GM21526 (cell line): Measurements from ENCODE around the gene MAP2K6.
"Not testable (repeated sequence)": the region's sequence is repeated elsewhere in the genome, so short reads cannot be mapped to it uniquely, and the experiment has no call there.

Experiments
- ATAC-seq: cut with Tn5 transposase; IDR thresholded peaks from one replicate; pipeline ENCODE4 v1.9.1; 2021; ENCODE audit warnings: moderate library complexity; ENCODE audit not compliant: unreplicated experiment, low FRiP score

Gene MAP2K6

DNA sequence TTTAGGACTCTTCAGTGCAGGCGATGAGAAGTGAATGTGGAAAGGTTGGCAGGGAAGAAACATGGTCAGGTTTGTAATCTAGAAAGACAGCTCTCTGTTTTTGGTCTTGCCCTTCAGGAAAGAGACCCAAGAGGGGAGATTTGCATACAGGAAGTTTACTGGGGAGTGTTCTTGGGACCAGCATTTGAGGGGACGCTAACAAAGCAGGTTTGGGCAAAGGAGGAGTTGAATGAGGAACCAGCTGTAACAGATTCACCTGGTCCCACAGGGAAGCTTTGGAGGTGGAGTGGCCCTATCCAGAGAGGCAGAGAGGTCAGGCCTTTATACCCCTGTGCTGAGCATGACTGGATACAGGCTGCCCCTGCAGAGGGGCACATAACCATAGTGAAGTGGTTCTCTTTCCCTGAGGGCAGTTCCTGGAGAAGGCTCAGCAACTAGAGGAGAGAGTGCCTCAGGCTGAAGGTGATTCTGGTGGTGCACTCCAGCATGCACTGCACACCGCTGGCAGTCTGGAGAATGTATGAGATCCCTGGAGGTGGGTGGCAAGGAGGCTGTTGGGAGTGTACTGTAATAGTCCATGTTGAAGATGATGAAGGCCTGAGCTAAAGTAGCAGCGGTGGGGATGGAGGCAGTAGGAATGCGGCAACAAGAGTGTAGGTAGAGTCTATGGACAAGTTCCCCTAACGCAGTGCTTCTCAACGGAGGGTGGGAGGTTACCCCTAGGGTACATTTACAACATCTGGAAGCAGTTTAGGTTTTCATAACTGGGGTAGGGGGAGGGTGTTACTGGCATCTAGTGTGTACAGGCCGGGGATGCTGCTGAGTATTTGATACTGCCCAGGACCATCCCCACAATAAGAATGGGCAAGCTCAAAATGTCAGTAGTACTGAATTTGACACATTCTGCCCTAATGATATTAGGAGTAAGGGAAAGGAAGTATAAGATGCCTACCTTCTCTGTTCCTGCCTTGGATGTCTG, 37.2 kb downstream of the MAP2K6 start:
- peak; percentile 94 for ATAC-seq

DNA sequence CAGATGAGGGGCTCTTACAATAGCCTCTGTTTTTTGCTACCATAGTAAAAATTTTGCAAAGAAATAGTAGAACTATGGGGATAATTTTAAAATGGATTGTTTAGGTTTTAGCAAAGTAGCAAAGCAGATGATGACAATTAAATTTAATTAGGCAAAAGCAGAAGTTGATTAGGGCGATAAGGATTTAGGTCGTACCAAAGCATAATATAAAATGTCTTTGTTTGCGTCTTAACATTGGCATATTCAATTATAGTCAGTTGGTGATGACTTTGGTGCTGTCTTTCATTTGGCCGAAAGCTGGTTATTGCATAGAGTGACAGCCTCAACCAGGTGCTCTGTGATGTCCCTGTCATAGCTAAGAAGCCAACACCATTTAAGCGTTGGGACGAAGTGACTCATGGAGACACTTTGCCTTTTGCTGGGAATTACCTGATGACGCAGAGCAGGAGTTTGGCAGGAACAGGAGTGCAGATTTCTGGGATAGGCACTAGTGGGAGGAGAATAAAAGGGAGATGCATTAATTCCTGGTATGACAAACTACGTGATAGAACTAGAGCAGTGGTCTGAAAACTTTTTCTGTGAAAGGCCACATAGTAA, 38.3 kb downstream of the MAP2K6 start:
- ATAC-seq: no peak

DNA sequence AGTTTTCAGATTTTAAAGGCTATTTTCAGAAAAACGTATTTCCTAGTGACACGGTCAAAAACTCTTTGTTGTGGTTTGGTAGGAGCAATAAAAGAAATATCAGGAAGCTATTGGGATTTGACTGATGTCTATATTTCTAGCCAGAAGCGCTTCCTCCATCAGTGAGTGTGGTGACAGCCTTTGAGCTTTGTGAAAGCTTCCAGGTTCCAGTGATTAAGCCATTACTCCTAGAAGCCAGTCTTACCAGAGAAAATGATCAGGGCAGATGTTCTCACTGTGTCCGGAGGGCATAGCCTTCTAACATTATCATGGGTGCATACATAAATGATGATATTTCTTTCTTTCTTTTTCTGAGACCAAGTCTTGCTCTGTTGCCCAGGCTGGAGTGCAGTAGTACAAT, 39.6 kb downstream of the MAP2K6 start:
- ATAC-seq: no peak

DNA sequence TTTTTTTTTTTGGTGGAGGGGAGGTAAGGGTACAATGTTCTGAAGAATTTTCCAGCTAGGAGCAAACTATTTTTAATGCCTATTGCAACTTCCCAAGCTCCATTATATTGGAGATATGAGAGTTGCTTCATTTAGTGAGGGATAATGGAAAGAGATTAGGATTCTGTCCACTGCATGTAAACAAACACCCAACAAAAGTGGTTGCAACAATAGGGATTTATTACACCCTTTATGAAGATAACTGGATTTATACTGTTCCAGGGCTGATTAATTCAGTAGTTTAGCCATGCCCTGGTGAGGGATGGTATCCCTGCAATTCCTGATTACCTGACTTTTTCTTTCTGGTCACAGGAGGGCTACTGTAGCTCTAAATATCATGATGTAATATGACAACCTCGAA, 40.5 kb downstream of the MAP2K6 start:
- ATAC-seq: no peak

DNA sequence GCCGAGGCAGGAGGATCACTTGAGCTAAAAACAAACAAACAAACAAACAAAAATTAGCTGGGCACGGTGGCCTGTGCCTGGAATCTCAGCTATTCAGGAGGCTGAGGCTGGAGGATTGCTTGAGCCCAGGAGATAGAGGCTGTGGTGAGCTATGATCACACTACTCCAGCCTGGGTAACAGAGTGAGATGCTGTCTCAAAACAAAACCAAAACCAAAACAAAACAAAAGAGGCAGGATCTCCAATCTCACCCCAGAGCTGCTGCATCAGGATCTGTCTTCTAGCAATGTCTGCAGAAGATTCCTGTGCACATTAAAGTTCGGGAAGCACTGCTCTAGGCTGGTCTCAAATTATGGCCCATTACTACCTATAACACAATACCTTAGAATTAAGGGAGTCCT, 43.1 kb downstream of the MAP2K6 start:
- ATAC-seq: peak; percentile 76

DNA sequence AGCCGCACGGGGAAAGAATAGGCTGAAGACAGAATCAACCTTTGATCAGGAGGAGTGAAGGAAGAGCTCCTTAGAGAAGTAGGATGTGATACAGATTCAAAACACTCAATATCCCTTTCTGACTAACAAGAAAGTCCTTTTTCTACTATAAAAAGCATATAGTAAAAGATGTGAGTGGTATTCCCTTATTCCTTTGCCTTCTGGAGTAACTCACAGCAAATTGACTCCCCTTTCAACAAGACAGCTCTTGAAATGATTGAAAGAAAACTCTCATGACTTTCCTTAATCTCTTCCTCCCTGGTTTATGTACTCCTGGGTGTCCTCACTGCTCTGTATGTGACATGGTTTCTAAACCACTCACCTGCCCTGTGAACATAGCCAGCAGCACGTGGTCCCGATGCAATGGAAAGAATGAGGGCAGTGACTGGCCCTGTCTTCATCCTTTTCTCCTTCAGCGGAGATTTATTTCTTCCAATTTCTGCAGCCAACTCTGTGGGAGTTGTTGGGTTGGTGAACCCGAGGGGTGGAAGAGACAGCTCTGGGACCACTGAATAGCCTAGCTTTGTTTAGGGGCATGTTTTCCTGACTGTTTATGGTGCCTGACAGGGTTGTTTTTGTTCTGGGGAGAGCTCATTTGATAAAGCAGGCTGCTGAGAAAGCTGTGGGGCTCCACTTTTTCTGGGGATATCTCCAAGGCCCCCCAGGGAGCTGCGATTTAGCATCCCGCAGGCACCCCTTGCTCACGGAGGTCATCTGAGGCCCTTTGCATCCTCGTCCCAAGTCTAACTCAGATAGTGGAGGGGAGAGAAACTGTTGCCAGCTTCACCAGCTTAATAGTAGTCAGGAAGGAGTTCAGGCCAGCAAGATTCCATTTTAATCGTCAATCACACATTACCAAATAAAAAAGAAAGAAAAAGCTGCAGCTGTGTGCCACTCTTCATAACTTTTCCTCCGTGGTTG, 46.7 kb downstream of the MAP2K6 start:
- ATAC-seq: no peak

DNA sequence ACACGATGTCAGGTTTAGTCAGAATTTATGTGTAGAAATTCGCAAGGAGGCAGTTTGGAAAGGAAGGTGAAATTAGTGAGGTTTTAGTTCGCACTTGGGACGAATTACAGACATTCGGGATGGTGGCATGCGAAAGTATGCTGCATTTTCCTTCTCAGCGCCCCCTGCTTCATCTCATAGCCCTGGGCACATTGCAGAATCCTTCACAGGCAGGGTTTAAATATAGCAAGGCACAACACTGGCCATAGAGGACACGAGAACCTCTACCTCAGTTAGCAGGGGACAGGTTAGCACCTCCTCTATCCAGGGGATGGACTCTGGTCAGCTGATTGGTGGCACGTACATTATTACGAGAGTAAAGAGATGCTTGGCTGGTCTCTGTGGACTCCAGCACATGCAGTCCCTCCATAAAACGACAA, 47.5 kb downstream of the MAP2K6 start:
- ATAC-seq: no peak

DNA sequence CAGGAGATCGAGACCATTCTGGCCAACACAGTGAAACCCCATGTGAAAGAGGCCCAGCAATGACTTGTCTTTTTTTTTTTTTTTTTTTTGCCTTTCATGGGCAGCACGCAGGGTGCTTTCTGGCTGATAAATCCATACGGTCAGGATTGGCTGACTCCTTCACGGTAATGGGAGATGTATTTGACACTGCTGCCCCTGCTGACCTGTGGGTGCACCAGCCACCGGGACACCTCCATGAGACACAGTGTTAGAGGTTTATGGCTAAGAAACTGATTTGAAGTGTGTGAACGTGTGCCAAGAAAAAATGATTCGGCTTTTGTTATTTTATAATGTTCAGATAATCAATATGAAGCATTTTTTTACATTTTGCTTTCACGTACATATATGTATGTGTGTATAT, 48.4 kb downstream of the MAP2K6 start:
- no peak for ATAC-seq

DNA sequence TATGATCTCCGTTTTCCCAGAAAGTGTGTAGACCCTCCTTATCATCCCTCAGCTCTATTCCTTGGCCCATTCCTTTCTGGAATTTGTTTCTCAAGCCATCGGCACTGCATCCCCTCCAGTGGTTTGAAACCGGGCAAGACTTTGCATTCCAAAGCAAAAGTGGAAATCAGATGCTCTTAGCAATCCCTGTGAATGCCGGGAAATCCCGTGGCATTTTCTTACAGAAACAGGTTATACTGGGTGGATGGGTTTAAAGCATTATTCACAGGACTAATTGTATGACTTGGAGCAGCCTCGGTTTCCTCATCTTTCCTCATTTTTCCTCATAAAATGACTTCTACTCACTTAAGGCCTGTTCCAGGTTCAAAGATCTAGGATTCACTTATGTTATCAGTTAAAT, 52.0 kb downstream of the MAP2K6 start:
- ATAC-seq: no peak

DNA sequence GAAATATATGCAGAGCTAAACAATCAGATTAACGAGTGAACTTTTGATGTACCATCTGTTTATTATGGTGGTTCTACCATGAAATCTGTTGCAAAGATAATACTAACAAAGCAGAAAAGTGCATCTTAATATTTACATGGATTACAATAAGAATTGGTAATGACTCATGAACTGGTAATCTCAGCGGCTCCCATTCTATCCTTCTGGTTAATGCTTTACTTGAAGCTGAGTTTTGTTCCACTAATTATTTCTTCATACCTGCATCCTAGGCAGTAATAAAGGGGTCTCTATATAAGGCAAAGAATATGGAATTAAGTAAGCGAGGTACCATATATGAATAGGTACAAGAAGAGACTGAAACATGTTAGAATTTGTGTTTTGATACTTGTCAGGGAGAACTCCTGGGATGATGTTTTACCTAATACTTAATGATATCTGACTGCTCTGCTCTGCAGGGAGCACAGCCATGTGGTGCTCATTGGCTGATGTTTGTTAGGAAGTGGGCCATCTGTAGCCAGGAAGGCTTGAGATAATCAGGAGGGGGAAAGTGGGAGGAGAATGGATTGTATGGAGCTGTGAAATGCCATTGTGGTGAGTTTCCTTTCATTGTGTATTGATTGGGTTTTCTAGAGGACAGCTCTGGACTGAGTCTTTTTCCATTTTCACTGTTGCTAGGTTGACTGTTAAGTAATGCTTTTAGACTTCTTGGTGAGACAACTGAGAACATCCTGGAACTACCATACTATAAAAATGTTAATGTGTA, 52.6 kb downstream of the MAP2K6 start:
- no peak for ATAC-seq

DNA sequence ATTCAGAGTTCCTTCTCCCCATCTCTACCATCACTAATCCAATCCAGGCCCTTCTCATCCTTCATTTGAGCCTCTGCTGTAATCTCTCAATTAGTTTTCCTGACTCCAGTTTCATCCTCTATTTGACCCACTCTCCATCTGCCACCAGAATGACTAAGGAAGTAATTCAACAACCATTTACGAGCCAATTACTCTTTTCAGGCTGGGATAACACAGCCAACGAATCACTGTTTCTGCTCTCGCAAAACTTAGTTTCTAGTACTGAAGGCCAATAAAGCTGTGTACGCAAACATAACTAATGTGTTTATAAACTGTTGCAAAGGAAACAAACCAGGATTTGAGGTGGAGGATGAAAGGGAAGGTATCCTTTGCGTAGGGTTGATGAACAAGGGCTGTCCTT, 53.7 kb downstream of the MAP2K6 start:
- ATAC-seq: no peak

DNA sequence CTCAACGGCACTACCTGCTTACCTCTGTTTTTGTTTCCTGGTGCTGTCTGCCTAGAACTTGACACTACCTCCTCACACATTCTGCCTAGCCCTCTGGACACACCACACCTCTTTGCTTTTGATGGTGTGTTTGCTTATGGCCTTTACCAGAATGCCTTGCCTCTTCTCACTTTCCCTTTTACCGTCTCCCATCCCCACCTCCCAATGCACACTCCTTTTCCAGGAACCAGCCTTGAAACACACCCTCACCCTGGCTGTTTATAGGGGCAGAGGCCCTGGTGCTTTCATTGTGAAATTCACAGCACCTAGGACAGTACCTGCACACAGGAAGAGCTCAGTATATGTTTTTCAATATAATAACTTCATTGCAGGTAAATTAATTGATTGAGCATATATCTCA, 56.2 kb downstream of the MAP2K6 start:
- ATAC-seq: no peak

DNA sequence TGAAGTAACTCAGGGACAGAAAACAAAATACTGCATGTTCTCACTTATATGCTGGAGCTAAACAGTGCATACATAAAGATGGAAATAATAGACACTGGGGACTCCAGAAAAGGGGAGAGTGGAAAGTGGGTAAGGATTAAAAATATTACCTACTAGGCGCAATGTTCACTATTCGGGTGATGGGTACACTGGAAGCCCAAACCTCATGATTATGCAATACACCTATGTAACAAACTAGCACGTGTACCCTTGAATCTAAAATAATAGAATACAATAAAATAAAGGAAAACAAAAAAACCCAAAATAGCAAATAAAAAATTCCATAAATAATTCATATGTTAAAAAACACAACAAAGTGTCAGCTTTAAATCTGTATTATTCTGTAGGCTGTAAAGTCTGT, 56.9 kb downstream of the MAP2K6 start:
- no peak for ATAC-seq

DNA sequence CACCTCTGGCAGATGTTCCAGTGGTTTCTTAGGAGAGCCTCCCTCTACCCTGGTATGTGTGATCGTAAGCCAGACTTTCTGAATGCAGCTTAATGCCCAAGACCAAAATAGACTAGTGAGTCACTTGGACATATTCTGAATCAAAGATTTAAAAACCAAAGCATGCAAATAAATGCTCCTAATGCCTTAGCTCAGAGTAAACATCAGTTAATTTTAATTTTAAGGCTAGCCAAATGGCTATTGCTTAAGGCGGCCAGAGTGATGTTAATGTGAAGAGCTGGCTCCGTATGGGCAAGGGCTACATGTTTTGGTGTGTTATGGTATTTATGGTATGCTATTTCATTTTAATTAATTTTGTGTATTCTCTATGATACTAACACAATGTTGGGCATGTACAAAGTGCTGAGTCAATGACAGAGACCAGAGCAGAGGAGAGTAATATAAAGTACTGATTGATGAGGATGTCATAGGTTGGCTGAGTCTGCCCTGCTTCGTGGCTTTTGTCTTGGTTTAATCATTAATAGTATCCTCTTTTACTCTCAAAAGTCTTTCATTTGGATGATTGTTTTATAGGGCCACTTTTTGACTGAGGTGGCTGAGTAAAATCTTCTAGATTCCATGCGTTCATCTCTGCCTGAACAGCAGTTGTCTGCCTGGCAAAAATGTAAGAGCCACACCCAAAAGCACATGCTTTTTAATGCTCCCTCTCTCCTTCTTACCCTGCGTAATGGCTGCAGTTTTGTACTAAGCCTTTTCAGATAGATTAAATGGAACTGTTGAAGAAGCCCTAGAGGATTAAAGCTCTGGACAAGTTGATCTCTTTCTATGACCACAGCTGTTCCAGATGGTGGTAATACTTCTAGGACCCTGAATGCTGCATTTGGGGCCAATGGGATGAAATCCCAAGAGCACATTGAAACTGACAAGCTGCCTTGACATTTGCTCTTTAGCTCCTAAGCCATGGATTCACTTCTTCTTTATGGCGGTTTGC, 59.6 kb downstream of the MAP2K6 start:
- ATAC-seq: no peak

DNA sequence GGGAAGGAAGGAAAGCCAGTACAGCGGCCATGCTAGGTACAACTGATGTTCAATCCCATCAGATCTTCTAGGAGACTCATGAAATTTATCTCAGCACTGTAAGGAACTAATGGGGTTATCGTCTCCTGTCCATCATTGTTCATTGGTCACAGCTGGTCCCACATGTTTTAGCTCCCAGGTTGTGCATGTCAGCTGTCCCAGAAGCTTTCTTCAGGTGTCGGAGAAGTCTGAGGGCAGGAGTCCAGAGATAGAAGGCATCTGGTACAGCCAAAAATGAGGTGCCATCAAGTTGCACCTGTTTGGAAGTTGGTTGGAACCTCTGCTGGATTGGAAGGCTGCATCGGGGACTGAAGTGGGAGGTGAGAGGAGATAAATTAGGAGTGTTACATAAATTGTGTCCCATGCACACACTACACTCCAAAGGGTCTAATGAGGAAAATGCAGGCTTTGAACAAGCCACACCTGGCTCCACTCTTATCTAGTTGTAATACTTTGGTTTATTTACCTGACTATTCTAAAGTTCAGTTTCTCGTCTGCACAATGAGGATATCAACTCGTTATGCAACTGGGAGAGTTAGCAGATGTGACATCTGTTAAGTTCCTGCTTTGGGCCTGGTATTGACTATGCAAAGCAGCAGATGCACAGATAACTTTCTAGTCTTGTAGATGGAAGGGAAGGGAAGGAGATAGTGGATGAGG, 62.9 kb downstream of the MAP2K6 start:
- ATAC-seq: no peak

DNA sequence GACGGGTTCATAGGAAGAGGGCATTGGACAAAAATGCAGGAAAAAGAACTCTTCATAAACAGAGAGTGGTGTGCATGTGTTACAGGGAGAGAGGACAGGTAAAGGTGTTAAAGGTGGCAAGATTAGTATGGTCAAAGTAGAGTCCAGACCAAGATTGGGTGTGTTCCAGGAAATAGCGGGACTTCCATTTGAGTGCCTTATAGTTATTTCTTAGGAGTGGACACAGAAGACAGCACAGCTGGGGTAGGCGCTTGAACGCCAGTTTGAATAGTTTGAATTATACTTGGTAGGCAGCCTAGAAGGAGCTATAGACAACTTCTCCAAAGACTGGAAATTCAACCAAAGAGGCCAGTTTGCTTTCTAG, 63.4 kb downstream of the MAP2K6 start:
- no peak for ATAC-seq

DNA sequence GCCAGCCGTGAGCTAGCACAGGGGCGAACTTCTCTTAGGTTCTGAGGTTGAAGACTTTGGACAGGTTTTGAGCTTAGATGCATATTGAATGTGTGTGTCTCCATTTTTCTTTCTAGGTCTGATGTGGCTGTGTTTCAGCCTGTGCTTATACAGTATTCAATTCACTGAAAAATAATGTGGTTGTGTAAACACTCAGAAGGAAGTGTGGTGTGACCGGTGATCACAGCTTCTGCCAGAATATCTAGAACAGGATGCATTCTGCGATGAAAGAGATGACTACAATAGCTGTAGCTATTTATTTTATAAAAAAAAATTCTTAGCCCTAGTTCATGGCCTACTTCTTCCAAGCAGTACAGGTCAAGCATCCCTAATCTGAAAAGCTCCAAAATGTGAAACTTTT, 64.4 kb downstream of the MAP2K6 start:
- ATAC-seq: no peak

DNA sequence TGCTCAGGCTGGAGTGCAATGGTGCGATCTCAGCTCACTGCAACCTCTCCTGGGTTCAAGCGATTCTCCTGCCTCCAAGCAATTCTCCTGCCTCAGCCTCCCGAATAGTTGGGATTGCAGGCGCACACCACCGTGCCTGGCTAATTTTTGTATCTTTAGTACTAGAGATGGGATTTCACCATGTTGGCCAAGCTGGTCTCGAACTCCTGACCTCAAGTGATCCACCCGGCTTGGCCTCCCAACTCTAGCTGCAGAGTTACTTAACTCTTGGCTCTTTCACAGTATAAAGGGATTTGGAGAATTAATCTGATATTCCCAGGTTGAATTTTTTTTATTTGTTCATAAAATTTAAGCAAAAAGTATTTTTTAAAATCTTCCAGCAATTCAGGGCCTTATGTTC, 65.3 kb downstream of the MAP2K6 start:
- ATAC-seq: not testable (repeated sequence)
